OCI-LY1 (cell line): ENCODE data around the gene TMEM266.

Experiments
- H2AFZ ChIP-seq: fragments of 200-600 bp; sonication (generic), shearing (Covaris generic); 2 replicates; pipeline ENCODE4 v1.6.0; 2014; ENCODE audit warnings: antibody characterized with exemption, mild to moderate bottlenecking, low read length
- H3F3A ChIP-seq: fragments of 200-600 bp; sonication (generic), shearing (Covaris generic); 2 replicates; pipeline ENCODE4 v1.6.0; 2014; ENCODE audit warnings: mild to moderate bottlenecking, antibody characterized with exemption, low read length, moderate library complexity; ENCODE audit not compliant: insufficient read depth
- H3K27ac ChIP-seq: fragments of 200-600 bp; sonication (generic); 2 replicates; pipeline ENCODE4 v1.5.1; 2014; ENCODE audit warnings: low read length, mixed run types, mild to moderate bottlenecking, low read depth; ENCODE audit not compliant: poor library complexity, severe bottlenecking
- H3K27me3 ChIP-seq: fragments of 200-600 bp; sonication (generic); 2 replicates; pipeline ENCODE4 v1.6.0; 2014; ENCODE audit warnings: antibody characterized with exemption, mild to moderate bottlenecking, low read length, moderate library complexity; ENCODE audit not compliant: insufficient read depth
- H3K36me3 ChIP-seq: fragments of 200-600 bp; sonication (generic); 2 replicates; pipeline ENCODE4 v1.6.1; 2014; ENCODE audit warnings: mild to moderate bottlenecking, antibody characterized with exemption, low read length, moderate library complexity, mixed read lengths; ENCODE audit not compliant: insufficient read depth
- H3K4me1 ChIP-seq: fragments of 200-600 bp; sonication (generic); 2 replicates; pipeline ENCODE4 v1.5.1; 2014; ENCODE audit warnings: mild to moderate bottlenecking, low read length, moderate library complexity; ENCODE audit not compliant: insufficient read depth, severe bottlenecking
- H3K4me2 ChIP-seq: fragments of 200-600 bp; sonication (generic), shearing (Covaris generic); 2 replicates; pipeline ENCODE4 v1.6.1; 2014; ENCODE audit warnings: low read length
- H3K4me3 ChIP-seq: fragments of 200-600 bp; sonication (generic); 2 replicates; pipeline ENCODE4 v1.5.1; 2014; ENCODE audit warnings: low read length, low read depth, mild to moderate bottlenecking, mixed read lengths; ENCODE audit not compliant: poor library complexity, severe bottlenecking
- H3K79me2 ChIP-seq: fragments of 200-600 bp; shearing (Covaris generic); 2 replicates; pipeline ENCODE4 v1.6.1; 2016; ENCODE audit warnings: mixed run types, low read length, mixed read lengths; ENCODE audit not compliant: insufficient read depth
- H3K9ac ChIP-seq: fragments of 200-600 bp; sonication (generic), shearing (Covaris generic); 2 replicates; pipeline ENCODE4 v1.6.1; 2014; ENCODE audit warnings: mild to moderate bottlenecking, low read length, mixed read lengths
- H3K9me2 ChIP-seq: fragments of 200-600 bp; sonication (generic), shearing (Covaris generic); 2 replicates; pipeline ENCODE4 v1.6.1; 2014; ENCODE audit warnings: low read depth, mild to moderate bottlenecking, low read length, mixed read lengths
- H3K9me3 ChIP-seq: fragments of 200-600 bp; shearing (Covaris generic); 2 replicates; pipeline ENCODE4 v1.6.1; 2014; ENCODE audit warnings: low read length, mixed read lengths
- H4K20me1 ChIP-seq: fragments of 200-600 bp; sonication (generic), shearing (Covaris generic); 2 replicates; pipeline ENCODE4 v1.6.0; 2016; ENCODE audit warnings: mild to moderate bottlenecking, low read length; ENCODE audit not compliant: insufficient read depth
- CTCF ChIP-seq: fragments of 200-600 bp; sonication (generic), shearing (Covaris generic); IDR thresholded peaks from 2 replicates; pipeline ENCODE4 v1.5.1; 2017; ENCODE audit warnings: mild to moderate bottlenecking, antibody characterized with exemption, low read length, moderate library complexity, mixed read lengths
- EZH2 ChIP-seq: fragments of 200-600 bp; sonication (generic), shearing (Covaris generic); IDR thresholded peaks from 2 replicates; pipeline ENCODE4 v1.8.0; 2017; ENCODE audit warnings: borderline replicate concordance, mixed run types, mild to moderate bottlenecking, antibody characterized with exemption, low read length, moderate library complexity, mixed read lengths

The TMEM266 gene

GRCh38 chr15:76192715-76193114 lies 132.9 kb downstream of the TMEM266 start:
- Histone ChIP-seq H3K9ac (no peak overlapping the region), H3K27ac (no peak overlapping the region), H3K4me1 (peaks cover 10% of the 10 kb centered on the region), H2AFZ (no peak overlapping the region), H3K4me3 (no peak overlapping the region), H3K27me3 (no peaks in the 10 kb centered on the region; the same call in 1 of the 2 replicates), H3K36me3 (no peaks in the 10 kb centered on the region), H3F3A (no peaks in the 10 kb centered on the region), H4K20me1 (no peaks in the 10 kb centered on the region), H3K79me2 (no peaks in the 10 kb centered on the region), H3K9me3 (no peaks in the 10 kb centered on the region), H3K9me2 (no peaks in the 10 kb centered on the region), H3K4me2 (no peak overlapping the region)
- TF ChIP-seq CTCF, result no peak
- no peak for TF ChIP-seq EZH2

- Histone ChIP-seq H3F3A (no peaks in the 10 kb centered on the region), H3K9me3 (no peaks in the 10 kb centered on the region), H4K20me1 (no peaks in the 10 kb centered on the region), H3K9ac (no peak overlapping the region), H3K4me2 (no peak overlapping the region), H3K4me3 (no peak overlapping the region), H3K27ac (no peak overlapping the region), H3K36me3 (no peaks in the 10 kb centered on the region), H3K79me2 (no peaks in the 10 kb centered on the region), H3K4me1 (peaks cover 10% of the 10 kb centered on the region), H2AFZ (no peak overlapping the region), H3K9me2 (no peaks in the 10 kb centered on the region), H3K27me3 (no peaks in the 10 kb centered on the region; the same call in 1 of the 2 replicates)
- TF ChIP-seq CTCF (no peak), EZH2 (no peak)
These were observed 134.1 kb downstream of the TMEM266 start for GRCh38 chr15:76193934-76194333.

GRCh38 chr15:76195506-76196268 lies 135.9 kb downstream of the TMEM266 start:
- Histone ChIP-seq H3K36me3 (no peaks in the 10 kb centered on the region), H3K79me2 (no peaks in the 10 kb centered on the region), H3K9me2 (no peaks in the 10 kb centered on the region), H3F3A (no peaks in the 10 kb centered on the region), H3K4me2 (no peak overlapping the region), H3K9ac (no peak overlapping the region), H3K27me3 (no peaks in the 10 kb centered on the region), H3K9me3 (no peaks in the 10 kb centered on the region), H3K4me1 (peaks cover 7% of the 10 kb centered on the region), H4K20me1 (no peaks in the 10 kb centered on the region), H2AFZ (no peak overlapping the region), H3K27ac (no peak overlapping the region), H3K4me3 (no peak overlapping the region)
- TF ChIP-seq CTCF, result no peak
- TF ChIP-seq EZH2, result no peak
